ENCODE measurements around the gene NEBL. TPM values are rescaled to one million over a fixed set of nuclear protein-coding genes. Genes with fewer than 3 reads are reported as not detected.

The NEBL gene
- total RNA-seq, 2 experiments from 2014 or later: 0.07 to 0.34 TPM

DNA sequence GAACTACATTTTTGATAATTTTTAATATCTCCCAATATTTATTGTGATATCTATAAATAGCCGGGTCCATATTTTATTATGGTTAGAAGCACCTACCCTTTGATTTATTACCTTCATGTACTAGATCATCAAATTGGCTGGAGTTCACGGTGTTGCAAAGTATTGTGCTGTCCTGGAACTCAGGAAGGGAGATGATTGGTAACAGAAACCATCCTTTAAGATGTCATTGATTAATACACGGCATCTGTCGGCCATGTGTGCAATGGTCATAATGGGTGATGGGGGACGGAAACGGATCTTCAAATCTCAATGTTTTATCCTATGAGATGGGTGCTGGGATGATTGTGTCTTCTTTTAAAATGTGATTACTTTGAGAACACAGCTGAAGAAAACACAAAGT lies 157.0 kb downstream of the NEBL start:
- Mint-ChIP-seq H3K27me3 (no peaks in the 10 kb centered on the region), H3K9me3 (peaks cover 5% of the 10 kb centered on the region), H3K4me3 (no peak overlapping the region), H3K36me3 (ENCODE audit: low read depth) (no peaks in the 10 kb centered on the region), H3K27ac (no peak overlapping the region), H3K4me1 (ENCODE audit: low read depth) (no peaks in the 10 kb centered on the region)
- DNase-seq: no peak
- no peak for ATAC-seq
- CTCF ChIA-PET: no interaction called here
- TF ChIP-seq, protein P1, sequence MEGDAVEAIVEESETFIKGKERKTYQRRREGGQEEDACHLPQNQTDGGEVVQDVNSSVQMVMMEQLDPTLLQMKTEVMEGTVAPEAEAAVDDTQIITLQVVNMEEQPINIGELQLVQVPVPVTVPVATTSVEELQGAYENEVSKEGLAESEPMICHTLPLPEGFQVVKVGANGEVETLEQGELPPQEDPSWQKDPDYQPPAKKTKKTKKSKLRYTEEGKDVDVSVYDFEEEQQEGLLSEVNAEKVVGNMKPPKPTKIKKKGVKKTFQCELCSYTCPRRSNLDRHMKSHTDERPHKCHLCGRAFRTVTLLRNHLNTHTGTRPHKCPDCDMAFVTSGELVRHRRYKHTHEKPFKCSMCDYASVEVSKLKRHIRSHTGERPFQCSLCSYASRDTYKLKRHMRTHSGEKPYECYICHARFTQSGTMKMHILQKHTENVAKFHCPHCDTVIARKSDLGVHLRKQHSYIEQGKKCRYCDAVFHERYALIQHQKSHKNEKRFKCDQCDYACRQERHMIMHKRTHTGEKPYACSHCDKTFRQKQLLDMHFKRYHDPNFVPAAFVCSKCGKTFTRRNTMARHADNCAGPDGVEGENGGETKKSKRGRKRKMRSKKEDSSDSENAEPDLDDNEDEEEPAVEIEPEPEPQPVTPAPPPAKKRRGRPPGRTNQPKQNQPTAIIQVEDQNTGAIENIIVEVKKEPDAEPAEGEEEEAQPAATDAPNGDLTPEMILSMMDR (IDR thresholded peaks at IDR 0.05): no peak
- POLR2A ChIA-PET: no interaction called here
- intact Hi-C loops (cut with micrococcal nuclease): no loop called here

DNA sequence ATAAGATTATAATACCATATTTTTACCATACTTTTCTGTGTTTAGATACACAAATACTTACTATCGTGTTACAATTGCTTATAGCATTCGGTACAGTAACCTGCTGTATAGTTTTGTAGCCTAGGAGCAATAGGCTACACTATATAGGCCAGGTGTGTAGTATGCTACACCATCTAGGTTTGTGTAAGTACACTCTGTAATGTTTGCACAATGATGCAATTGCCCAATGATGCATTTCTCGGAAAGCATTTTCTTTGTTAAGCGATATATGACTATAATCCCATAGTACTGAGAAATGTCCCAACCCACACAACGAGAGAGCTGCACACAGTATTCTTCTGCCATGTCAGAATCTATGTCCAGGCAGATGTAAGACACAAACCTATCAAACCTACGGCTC lies 160.0 kb downstream of the NEBL start:
- POLR2A ChIA-PET: no interaction called here
- no peak overlapping the region for H3K27ac Mint-ChIP-seq
- H3K4me3 Mint-ChIP-seq: no peak overlapping the region
- ATAC-seq: no peak
- intact Hi-C loops (cut with micrococcal nuclease): no loop called here
- H3K36me3 Mint-ChIP-seq (ENCODE audit: low read depth): no peaks in the 10 kb centered on the region
- H3K27me3 Mint-ChIP-seq: no peaks in the 10 kb centered on the region
- CTCF ChIA-PET: no interaction called here
- peaks cover 8% of the 10 kb centered on the region for H3K9me3 Mint-ChIP-seq
- no peak for DNase-seq
- TF ChIP-seq, protein P1 (IDR thresholded peaks at IDR 0.05): no peak
- H3K4me1 Mint-ChIP-seq (ENCODE audit: low read depth): no peaks in the 10 kb centered on the region
